Measurements from ENCODE around the gene NUAK1.

Gene NUAK1

DNA sequence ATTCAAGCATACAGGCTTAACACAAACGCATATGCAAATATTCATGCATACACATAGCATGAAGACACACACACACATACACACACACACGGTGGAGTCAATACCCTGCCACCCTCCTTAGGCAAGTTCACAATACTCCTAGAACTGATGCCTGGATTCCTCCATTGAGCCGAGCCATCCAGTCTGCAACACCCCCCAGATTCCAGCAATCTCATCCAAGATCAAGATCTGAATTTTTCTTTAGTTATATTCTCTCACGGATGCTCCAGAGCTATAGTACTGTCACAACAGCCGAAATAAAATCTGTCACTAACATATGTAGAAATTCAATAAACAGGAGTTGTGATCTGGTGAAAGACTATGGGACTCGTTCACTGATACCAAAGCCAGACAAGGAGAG lies 110.8 kb downstream of the NUAK1 start:
- no peak overlapping the region for H3K4me3 ChIP-seq (ENCODE audit: low read depth, low read length)
- TF ChIP-seq, protein P1, sequence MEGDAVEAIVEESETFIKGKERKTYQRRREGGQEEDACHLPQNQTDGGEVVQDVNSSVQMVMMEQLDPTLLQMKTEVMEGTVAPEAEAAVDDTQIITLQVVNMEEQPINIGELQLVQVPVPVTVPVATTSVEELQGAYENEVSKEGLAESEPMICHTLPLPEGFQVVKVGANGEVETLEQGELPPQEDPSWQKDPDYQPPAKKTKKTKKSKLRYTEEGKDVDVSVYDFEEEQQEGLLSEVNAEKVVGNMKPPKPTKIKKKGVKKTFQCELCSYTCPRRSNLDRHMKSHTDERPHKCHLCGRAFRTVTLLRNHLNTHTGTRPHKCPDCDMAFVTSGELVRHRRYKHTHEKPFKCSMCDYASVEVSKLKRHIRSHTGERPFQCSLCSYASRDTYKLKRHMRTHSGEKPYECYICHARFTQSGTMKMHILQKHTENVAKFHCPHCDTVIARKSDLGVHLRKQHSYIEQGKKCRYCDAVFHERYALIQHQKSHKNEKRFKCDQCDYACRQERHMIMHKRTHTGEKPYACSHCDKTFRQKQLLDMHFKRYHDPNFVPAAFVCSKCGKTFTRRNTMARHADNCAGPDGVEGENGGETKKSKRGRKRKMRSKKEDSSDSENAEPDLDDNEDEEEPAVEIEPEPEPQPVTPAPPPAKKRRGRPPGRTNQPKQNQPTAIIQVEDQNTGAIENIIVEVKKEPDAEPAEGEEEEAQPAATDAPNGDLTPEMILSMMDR (IDR thresholded peaks at IDR 0.05; ENCODE audit: borderline replicate concordance, insufficient read depth, low read depth, low read length) = no peak

DNA sequence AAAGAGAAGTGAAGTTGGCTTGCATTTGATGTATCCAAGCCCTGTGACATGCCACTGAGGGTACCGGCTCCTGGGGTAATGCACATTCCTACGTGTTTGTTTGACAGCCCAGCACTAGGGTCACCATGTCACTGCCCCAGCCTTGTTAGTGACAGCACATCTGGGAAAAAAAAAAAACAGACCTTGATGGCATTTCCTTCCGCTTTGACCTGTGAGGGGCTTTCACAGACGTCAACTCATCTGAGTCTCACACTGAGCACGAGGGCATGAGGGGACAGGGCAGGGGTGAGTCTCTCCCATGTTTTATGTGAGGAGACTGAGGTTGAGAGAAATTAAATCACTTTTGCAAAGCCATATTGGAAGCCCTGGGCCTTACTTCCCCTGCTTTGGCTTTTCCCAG lies 111.5 kb downstream of the NUAK1 start:
- H3K4me3 ChIP-seq (ENCODE audit: low read depth, low read length) = no peak overlapping the region
- TF ChIP-seq, protein P1 (IDR thresholded peaks at IDR 0.05; ENCODE audit: borderline replicate concordance, insufficient read depth, low read depth, low read length) = no peak

DNA sequence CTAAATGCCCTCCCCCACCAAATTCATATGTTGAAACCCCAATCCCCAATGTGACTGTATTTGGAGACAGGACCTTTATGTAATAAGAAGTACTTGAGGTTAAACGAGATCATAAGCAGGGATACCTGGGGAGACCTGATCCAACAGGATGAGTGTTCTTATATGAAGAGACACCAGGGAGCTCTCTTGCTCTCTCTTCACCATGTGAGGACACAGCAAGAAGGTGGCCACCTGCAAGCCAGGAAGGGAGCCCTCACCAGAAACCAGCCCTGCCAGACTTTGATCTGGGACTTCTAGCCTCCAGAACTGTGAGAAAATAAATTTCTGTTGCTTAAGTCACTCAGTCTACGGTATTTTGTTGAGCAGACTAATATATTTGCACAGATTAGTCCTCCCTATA lies 113.6 kb downstream of the NUAK1 start:
- TF ChIP-seq, protein P1 (IDR thresholded peaks at IDR 0.05; ENCODE audit: borderline replicate concordance, insufficient read depth, low read depth, low read length) = no peak
- no peak overlapping the region for H3K4me3 ChIP-seq (ENCODE audit: low read depth, low read length)

DNA sequence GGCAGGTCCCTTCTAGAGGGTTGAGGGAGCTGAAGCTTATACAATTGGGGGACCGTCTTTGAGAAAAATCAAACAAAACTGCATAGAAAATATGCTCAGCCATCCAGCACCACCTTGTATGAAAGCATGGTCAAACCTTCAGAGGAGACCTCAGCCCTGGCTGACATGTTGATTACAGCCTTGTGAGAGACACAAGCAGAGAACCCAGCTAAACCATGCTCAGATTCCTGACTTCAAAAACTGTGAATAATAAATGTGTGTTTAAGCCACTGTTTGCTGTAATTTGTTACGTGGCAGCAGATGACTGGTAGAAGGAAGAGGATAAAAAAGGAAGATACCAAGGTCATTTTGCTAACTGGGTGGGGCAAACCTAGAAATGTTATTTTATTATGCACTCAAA lies 115.7 kb downstream of the NUAK1 start:
- no peak overlapping the region for H3K4me3 ChIP-seq (ENCODE audit: low read depth, low read length)
- TF ChIP-seq, protein P1 (IDR thresholded peaks at IDR 0.05; ENCODE audit: borderline replicate concordance, insufficient read depth, low read depth, low read length) = no peak

DNA sequence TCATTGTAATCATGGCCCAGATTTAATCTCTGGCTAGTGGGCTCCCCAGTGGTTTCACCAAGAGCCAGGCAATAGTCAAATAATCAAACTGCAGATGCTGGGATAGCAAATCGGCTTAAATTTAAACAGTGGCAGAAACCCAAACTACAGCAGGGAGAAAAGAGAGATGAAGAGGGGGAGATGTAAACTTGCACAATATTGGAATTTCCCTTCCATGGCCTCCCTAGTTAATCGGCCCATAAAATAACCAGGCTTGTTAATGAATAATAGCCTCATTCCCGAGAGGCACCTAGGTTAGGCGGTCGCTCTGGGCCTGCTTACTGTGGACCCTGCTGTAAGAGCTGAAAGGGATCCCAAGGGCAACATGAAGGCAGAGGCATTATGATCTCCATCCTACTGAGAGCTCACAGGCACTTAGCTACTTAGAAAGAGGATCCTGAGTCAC lies 116.2 kb downstream of the NUAK1 start:
- H3K4me3 ChIP-seq (ENCODE audit: low read depth, low read length) = no peak overlapping the region
- TF ChIP-seq, protein P1 (IDR thresholded peaks at IDR 0.05; ENCODE audit: borderline replicate concordance, insufficient read depth, low read depth, low read length) = no peak

DNA sequence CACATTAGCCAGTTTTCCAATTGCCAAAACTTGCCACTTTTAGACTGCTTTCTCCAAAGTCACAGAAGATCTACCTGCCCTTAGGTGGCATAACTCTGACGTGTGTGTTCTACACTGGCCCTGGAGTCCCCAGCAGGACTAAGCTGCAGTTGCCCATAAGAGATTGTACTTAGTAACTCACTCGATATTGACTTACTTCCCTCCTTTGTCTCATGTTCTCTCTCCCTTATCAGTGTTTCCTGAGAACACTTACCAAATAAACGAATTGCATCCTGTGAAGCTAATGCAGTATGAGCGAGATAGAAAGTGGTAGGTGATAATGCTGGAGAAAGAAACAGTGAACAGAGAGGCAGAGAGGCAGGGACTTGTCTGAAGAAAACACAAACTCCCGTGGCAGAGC lies 117.2 kb downstream of the NUAK1 start:
- TF ChIP-seq, protein P1 (IDR thresholded peaks at IDR 0.05; ENCODE audit: borderline replicate concordance, insufficient read depth, low read depth, low read length) = no peak

DNA sequence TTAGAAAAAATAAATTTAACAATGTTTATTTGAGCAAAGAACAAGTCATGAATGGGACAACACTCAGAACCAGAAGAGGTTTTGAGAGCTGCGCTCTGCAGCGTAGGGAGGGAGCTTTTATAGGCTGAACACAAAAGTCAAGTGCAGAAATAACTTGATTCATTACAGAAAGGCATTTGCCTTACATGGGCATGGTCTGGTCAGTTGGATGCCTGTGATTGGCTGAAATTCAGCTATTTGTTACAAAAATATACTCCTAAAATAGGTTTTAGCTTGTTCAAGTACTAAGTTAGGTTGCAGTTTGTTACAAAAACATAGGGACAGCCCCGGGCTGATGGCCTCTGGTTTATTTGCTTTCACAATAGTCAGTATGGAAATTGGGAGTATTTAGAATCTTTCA lies 118.0 kb downstream of the NUAK1 start:
- TF ChIP-seq, protein P1 (IDR thresholded peaks at IDR 0.05; ENCODE audit: borderline replicate concordance, insufficient read depth, low read depth, low read length) = no peak
- no peak overlapping the region for H3K4me3 ChIP-seq (ENCODE audit: low read depth, low read length)

More for the DNA sequence above, 117.2 kb downstream of the NUAK1 start:
- H3K4me3 ChIP-seq (ENCODE audit: low read depth, low read length) = no peak overlapping the region
